Caki2 (cell line): ENCODE results near the gene ATRNL1. TPM values are rescaled to one million over a fixed set of nuclear protein-coding genes. Genes with fewer than 3 reads are reported as not detected.

ENCODE experiments used
- DNase-seq: peaks from one replicate; pipeline ENCODE4 v3.0.0-alpha.2; 2015; ENCODE audit warnings: low read depth
- in situ Hi-C: cut with HindIII; loops from 2 replicates; pipeline ENCODE4 v1.10.0; 2016; ENCODE audit warnings: low sequenced_read_pairs, low pct_unique_long_range_greater_than_20kb, mixed read lengths
- total RNA-seq: library from RNA; depleted of rRNA; stranded (reverse); fragments of >200 nt; shearing (Covaris generic); gene quantifications from 2 replicates; pipeline ENCODE4 v1.2.3, GENCODE V29; 2014; ENCODE audit warnings: low replicate concordance

The ATRNL1 gene
- total RNA-seq, 1 experiment from 2014 or later = 137 TPM

DNA sequence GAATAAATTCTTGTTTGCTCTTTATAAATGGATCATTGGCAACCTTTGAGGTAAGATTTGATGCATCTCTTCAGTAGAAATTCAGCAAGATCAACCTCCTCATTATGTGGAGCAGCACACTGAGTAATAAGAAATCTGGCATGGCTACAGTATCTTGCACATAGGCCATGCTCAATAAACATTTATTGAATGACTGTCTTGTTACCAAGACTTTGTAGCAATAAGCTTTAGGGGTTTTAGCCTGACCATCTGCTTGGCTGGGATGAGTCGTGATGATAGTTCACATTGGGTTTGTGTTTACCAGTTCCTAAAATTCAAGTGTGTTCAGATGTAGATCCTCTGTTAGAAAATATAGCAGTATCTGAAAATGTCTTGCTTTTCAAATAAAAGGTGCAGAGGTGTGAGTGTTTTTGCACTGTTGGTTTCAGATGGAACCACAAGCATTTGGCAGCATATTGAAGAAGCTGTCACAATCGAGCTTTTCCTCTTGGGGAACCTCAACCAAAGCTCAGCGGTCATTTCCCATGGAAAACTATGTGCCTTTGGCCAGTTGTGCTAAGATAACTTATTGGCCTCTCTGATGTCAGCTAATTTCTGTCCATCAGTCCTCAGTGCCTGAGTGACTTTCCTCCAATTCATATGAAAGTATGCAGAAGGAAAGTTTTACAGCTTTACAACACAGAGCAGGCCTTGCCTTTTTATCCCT is 737.3 kb downstream of the ATRNL1 start:
- in situ Hi-C loops = no loop called here
- no peak for DNase-seq

DNA sequence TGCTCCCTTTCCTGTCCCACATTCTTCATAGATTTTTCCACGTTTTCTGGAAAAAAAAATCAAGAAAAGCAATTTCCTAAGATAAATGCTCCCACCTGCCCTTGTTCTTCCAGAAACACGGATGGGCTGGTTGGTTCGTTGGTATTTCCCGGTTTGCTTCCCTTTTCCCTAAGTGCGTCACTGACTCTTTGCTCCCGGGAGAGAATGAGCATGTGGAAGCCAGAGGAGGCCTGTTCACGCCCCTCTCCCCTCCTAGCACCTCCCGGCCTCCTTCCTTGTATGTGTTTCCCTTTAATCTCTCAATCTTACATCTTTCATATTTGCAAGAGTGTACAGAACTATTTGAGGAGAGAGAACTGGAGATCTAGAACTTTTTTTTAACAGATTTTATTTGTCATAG is 737.9 kb downstream of the ATRNL1 start:
- in situ Hi-C loops = no loop called here

GRCh38 chr10:115833119-115833518 is 740.0 kb downstream of the ATRNL1 start:
- DNase-seq = no peak
- in situ Hi-C loops = no loop called here

More for the DNA sequence above, 737.9 kb downstream of the ATRNL1 start:
- DNase-seq = no peak

DNA sequence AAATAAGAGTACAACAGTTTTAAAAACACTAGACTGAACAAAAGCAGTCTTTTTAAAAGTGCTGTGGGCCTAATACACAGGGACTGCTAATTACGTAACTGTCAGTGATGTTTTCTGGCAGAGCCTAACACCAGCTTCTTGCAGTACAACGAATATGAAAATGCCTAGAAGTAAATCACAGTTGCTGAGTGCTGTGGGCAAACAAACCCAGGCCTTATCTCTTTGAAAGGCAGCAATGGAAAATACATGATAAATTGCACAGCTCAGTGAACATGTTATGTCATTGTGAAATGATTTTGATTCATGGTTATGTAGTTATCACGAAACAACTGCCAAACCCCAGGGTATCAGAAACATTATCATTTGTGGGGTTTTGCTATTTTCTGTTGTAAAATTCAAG is 751.4 kb downstream of the ATRNL1 start:
- no peak for DNase-seq
- in situ Hi-C loops = no loop called here

DNA sequence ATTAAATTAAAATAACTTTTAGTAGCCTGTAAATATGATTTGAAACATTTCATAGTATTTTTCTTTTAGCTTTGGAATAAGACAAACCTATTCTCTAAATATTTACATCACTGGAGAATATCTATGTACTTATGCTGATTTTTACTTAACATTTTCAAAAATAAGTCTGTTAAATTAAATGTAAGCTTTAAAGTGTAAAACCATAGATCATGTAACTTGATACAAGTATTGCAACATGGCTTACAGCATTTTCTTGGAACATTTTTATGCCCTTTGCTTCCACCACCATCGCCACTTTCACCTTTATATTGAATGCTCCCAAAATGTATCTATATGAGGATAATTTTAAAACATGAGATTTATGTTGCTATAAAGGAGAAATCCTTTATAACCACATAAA is 752.8 kb downstream of the ATRNL1 start:
- no peak for DNase-seq
- in situ Hi-C loops = no loop called here

- DNase-seq = no peak
- in situ Hi-C loops = no loop called here
Observed at GRCh38 chr10:115846528-115846927, 753.4 kb downstream of the ATRNL1 start.

DNA sequence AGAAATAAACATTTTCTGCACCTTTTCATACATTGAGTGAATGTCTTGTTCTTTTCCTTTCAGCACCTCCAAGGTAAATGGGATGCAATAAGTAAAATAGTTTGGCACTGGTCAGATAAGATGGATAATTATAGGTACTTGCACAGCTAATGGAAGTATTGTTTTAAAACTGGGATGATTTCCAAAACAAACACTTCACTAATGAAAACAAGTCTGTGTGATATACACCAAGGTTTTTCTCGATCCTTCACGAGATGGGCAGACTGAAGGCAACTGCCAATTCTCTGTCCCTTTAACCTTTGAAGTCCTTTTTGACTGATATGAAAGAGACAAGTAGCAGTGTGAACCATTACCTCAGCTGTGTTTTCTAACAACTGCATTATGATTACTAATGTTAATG is 756.0 kb downstream of the ATRNL1 start:
- in situ Hi-C loops = no loop called here
- DNase-seq = no peak

- in situ Hi-C loops = no loop called here
- no peak for DNase-seq
Observed at GRCh38 chr10:115850666-115851065, 757.5 kb downstream of the ATRNL1 start.

- in situ Hi-C loops = no loop called here
Observed at GRCh38 chr10:115851695-115852094, 758.5 kb downstream of the ATRNL1 start.

GRCh38 chr10:115854740-115855435 is 761.7 kb downstream of the ATRNL1 start:
- in situ Hi-C loops = no loop called here
- DNase-seq = no peak

More at GRCh38 chr10:115851695-115852094, 758.5 kb downstream of the ATRNL1 start:
- DNase-seq = no peak

- DNase-seq = no peak
- in situ Hi-C loops = no loop called here
Observed at GRCh38 chr10:115856580-115856979, 763.4 kb downstream of the ATRNL1 start.

- in situ Hi-C loops = no loop called here
- peak; percentile 21 for DNase-seq
Observed at GRCh38 chr10:115857856-115858255, 764.7 kb downstream of the ATRNL1 start.

DNA sequence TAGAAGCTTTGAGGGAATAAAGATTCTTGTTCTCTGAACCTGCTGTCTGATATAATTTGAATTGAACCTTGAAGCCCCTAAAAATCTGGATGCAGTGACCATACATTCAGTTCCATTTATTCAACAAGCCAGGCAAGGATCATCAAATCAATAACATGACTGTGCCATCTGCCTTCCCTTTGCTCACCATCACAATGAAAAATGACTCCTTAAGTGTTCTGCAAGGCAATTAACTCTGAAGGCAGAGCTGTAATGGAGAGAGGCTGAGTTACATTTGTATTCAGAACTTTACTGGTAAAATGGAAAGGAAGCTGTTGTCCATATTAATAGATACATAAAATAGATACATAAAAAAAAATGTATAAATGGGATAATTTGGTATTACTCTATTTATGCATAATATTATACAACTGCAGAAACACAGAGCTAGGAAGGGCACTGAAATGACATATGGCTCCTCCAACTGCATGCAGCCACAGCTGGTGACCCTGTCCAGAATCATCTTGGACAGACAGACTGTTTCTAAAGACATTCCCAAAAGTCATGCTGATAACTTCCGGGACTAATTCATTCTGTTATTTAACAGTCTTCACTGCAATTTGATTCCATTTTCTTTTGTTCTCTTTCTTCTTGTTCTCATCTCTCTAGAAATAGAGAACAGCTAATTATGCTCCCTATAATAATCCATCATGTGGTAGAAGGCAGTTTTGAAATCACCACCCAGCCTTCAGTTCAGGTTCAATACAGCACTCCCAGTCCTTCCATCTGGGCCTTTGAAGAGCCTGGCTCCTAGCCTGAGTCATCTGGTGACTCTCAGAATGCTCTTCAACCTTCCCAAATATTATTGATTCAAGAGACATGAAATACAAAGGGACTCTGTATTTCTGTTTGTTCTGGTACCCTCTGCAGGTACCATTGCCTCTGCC is 767.3 kb downstream of the ATRNL1 start:
- in situ Hi-C loops = no loop called here
- DNase-seq = no peak

GRCh38 chr10:115861455-115861854 is 768.3 kb downstream of the ATRNL1 start:
- in situ Hi-C loops = no loop called here
- DNase-seq = no peak

DNA sequence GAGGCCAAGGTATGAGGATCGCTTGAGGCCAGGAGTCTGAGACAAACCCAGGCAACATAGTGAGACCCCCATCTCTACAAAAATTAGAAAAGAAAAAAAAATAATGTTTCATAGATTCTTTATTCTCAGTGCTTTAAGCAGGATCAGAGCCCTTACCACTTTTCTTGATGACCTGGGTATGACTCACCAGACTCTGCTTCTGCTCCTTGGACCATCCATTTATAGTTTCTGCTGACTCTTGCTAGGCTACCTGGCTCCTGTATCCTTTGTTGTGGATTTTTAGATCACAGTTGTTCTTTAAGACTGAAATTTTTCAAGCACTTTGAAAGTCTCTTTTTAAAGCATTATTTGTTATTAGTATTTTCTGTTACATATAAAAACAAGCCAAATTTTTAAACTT is 768.7 kb downstream of the ATRNL1 start:
- peak; percentile 28 for DNase-seq
- in situ Hi-C loops = no loop called here

DNA sequence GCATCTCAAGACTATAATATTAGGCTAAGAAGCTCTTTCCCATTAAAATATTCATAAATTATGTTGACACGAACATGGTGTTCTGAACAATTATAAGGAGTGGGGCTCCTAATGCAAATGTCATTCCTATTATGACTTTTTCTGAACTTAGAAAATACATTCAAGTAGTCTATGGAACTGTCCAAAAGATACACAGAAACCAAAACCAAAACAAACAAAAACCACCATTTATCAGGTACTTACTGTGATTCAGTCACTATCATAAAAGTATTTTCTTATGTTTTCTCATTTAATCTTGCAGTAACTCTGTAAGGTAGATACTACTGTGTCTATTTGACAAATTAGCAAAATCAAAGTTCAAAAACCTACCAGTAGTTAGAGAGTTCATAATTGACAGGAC is 773.0 kb downstream of the ATRNL1 start:
- DNase-seq = no peak
- in situ Hi-C loops = no loop called here

DNA sequence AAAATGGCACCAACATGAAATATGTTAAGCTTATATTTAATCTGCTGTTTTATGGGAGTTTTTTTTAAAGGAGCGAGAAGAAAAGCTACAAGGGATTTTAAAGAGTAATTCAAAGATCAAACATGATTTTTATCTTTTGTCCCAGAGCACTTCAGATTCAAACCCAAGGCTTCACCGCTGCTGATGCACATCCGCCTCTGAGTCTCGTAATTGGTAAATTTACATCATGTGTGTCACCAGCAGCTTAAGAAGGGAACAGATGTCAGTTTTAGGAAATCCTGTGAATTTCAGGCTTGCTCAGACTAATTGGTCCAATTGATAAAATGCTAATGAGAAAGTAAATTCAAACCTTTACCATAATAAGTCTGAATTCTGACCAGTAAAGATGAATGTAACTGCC is 773.5 kb downstream of the ATRNL1 start:
- DNase-seq = no peak

DNA sequence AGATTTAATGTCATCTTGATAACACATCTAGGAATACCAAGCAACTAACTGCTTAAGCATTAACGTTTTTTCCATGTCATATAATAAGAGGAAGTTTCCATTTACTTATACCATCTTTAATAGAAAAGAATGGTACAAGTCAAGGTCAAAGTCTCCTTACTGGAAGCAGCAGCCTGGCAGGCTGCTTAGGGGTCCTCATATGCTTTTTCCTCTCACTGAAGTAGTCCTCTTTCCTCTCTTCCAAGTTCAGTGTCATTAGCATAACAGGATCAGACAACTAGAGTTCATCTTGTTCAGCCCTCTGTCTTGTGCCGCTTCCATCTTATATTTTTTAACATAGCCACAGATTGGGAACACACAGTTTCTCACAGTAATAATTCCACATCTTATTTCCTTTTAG is 774.1 kb downstream of the ATRNL1 start:
- in situ Hi-C loops = no loop called here
- DNase-seq = no peak

More for the DNA sequence above, 773.5 kb downstream of the ATRNL1 start:
- in situ Hi-C loops = no loop called here

DNA sequence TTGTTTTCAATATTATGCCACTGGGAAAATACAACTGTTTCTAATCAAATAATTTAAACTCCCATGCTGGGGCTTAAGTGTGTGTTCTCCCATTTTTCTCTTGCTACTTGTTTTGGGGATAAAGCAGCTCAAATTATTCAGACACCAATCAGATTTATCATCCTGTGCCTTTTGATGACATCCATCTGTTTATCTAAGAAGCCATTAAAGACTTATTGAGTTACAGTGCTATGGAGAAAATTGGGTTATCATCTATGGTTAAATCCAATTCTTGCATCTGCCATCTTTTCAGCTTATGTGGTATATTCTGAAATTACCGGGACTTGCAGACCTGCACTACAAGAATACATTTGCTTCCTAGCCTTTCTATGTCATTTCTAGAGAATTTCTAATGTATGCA is 778.7 kb downstream of the ATRNL1 start:
- in situ Hi-C loops = no loop called here
- no peak for DNase-seq
